Measurements from ENCODE around the gene IPMK.

DNA sequence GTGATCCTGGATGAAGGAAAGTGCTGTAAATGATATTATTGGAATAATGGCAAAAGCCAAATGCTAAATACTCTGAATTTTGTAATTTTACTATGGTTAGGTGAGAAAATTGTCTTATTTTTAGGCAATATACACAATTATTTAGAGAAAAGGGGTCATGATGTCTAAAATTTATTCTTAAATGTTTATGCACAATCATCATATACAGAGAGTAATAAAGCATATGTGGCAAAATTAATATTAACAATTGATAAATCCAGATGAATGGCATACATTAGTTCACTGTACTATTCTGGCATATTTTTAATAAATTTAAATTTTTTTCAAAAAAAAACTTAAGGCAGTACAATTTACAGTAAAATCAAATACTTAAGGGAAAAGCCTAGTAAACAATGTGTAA, 7.4 kb downstream of the IPMK start:
- TF ChIP-seq, protein P1, sequence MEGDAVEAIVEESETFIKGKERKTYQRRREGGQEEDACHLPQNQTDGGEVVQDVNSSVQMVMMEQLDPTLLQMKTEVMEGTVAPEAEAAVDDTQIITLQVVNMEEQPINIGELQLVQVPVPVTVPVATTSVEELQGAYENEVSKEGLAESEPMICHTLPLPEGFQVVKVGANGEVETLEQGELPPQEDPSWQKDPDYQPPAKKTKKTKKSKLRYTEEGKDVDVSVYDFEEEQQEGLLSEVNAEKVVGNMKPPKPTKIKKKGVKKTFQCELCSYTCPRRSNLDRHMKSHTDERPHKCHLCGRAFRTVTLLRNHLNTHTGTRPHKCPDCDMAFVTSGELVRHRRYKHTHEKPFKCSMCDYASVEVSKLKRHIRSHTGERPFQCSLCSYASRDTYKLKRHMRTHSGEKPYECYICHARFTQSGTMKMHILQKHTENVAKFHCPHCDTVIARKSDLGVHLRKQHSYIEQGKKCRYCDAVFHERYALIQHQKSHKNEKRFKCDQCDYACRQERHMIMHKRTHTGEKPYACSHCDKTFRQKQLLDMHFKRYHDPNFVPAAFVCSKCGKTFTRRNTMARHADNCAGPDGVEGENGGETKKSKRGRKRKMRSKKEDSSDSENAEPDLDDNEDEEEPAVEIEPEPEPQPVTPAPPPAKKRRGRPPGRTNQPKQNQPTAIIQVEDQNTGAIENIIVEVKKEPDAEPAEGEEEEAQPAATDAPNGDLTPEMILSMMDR (conservative IDR thresholded peaks at IDR 0.05): no peak
- TF ChIP-seq ZFX (IDR thresholded peaks at IDR 0.05): no peak

All from C4-2B (cell line).